Stimulated activated CD8-positive, alpha-beta memory T cell treated with anti-CD3 and anti-CD28 coated beads, Interleukin-7, amount 100 ng/mL, for 24 hours (primary cell): ENCODE measurements around the gene TRMO.
A peak's percentile ranks its signal among the peaks of the same experiment; 100 is the strongest.
"Not testable (repeated sequence)": the region's sequence is repeated elsewhere in the genome, so short reads cannot be mapped to it uniquely, and the experiment has no call there.

Experiments used
- DNase-seq: peaks from one replicate; pipeline ENCODE4 v3.0.0-alpha.2; 2020; ENCODE audit warnings: low read depth

The TRMO gene

GRCh38 chr9:97921959-97922724 lies at the start of gene TRMO:
TSS of gene TRMO (minus strand) at chr9:97922500. CDS start at chr9:97922493, 7 bp downstream.
- DNase-seq: peak; percentile 98

DNA sequence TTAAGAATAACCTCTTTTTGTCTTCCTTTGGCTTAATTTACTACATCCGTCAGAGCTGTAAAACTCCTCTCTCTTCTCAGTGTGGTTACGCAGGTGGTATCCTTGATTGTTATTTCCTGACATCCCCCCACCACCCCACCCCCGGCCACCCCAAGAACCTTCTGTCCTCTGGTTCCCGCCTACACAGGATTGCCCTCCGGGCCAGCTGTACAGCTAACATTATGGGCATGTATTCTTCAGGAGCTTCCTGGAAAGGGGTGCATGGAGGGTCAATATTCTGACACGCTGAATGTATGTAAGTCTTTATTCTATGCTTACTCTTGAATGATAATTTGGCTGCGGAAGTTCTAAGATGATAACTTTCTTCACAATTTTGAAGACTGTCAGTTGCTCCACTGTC lies 47.9 kb upstream of the TRMO start:
- DNase-seq: no peak

DNA sequence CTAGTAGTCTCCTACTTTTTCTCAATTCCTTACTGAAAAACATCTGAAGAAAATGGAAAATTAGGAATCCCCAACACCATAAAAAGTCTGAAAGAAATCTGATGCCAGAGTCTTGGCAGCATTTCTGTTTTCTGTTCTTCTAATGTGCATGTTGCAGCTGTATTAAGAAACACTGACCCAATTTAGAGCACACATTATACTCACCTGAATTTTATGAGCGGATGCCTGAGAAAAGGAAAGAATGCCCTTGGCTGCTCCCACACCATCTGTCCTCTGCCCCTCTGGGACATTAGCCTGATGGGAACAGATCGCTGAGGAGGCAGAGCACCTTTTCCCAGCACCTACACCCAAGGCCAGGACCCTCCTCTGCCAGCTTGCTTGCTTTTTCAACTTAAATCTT lies 46.7 kb upstream of the TRMO start:
- no peak for DNase-seq

DNA sequence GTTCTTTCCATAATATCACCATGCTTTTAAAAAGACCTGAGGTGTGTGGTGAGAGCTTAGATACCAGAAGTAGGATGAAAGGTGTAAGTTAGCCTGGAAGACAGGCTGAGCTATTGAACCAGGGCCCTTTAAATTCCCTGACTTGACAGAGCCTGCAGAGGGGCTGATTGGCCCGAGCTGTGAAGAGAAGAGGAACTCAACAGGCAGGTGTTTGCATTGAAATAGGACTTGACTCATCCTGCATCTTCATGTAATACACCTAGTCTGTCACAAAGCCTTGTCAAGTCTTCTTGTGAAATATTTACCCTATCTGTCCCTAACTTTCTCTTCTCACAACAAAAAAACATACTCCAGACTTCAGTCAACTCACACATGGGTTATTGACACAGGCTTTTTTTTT lies 44.2 kb upstream of the TRMO start:
- no peak for DNase-seq

DNA sequence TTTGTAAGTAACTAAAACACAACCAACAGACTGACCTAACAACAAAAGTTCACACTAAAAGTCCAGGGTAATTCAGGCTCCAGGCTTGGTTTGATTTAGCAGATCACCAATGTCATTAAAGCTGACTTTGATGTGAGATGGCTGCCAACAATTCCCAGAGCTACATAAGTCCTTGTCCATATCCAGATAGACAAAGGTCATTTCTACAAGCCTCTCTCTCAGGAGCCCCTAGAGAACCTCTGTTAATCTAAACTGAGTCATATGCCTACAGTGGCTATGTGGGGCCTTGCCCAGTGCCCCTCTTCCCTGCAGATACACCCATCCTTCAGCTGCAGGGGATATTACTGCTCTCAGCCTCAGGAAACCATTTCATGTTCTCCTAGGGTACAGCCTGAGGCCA lies 42.6 kb upstream of the TRMO start:
- DNase-seq: no peak

- no peak for DNase-seq
These were observed 40.9 kb upstream of the TRMO start for GRCh38 chr9:97963232-97963631.

DNA sequence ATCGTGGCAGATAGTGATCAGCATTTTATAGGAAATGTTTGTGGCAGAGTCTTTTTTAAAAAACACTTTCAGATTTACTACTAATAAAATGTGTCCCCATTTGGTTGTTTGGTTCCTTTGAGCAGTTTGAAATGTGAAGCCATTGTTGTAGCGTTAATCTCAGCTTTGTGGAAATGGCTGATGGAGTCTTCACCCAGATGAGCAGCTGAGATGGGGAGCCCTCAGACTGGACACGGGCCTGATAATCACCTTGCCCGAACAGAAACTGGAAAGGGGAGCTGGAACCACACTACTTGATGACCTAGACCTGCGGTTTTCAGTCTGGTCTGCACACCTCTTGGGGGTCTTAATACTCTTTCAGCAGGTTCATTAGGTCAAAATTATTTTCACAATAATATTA lies 40.3 kb upstream of the TRMO start:
- DNase-seq: no peak

- DNase-seq: no peak
These were observed 39.8 kb upstream of the TRMO start for GRCh38 chr9:97962136-97962535.

GRCh38 chr9:97961361-97961760 lies 39.1 kb upstream of the TRMO start:
- DNase-seq: no peak

- DNase-seq: not testable (repeated sequence)
These were observed 38.5 kb upstream of the TRMO start for GRCh38 chr9:97960678-97961328.

GRCh38 chr9:97959585-97959984 lies 37.3 kb upstream of the TRMO start:
- DNase-seq: no peak

- no peak for DNase-seq
These were observed 36.7 kb upstream of the TRMO start for GRCh38 chr9:97958812-97959511.

GRCh38 chr9:97956331-97956730 lies 34.0 kb upstream of the TRMO start:
- no peak for DNase-seq

DNA sequence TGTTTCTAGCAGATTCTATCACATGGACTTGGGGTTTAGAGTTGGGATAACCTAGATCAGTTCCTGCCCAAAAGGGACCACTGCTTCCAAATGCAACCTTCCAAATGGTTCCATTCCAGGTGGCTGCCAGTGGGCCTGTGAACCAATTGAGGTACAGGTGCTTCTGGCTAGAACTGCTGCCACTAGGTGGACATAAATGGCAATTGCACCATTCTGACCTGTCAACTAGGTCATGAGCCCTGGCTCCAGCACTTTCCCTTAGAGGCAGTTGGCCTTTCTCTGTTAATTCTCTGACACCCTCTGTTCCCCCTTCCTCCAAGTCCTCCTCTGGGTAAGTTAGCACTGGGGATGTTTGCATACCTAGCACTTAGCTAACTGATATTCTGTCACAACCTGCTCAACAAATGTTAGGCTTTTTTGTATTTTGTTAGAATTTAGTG lies 32.3 kb upstream of the TRMO start:
- DNase-seq: no peak

- not testable (repeated sequence) for DNase-seq
These were observed 28.6 kb upstream of the TRMO start for GRCh38 chr9:97950873-97951272.

DNA sequence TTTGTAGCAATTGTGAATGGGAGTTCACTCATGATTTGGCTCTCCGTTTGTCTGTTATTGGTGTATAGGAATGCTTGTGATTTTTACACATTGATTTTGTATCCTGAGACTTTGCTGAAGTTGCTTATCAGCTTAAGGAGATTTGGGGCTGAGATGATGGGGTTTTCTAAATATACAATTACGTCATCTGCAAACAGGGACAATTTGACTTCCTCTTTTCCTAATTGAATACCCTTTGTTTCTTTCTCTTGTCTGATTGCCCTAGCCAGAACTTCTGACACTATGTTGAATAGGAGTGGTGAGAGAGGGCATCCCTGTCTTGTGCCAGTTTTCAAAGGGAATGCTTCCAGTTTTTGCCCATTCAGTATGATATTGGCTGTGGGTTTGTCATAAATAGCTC lies 24.8 kb upstream of the TRMO start:
- DNase-seq: not testable (repeated sequence)

DNA sequence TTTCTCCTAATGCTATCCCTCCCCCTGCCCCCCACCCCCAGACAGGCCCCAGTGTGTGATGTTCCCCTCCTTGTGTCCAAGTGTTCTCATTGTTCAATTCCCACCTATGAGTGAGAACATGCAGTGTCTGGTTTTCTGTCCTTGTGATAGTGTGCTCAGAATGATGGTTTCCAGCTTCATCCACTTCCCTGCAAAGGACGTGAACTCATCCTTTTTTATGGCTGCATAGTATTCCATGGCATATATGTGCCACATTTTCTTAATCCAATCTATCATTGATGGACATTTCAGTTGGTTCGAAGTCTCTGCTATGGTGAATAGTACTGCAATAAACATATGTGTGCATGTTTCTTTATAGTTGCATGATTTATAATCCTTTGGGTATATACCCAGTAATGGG lies 23.2 kb upstream of the TRMO start:
- DNase-seq: not testable (repeated sequence)

DNA sequence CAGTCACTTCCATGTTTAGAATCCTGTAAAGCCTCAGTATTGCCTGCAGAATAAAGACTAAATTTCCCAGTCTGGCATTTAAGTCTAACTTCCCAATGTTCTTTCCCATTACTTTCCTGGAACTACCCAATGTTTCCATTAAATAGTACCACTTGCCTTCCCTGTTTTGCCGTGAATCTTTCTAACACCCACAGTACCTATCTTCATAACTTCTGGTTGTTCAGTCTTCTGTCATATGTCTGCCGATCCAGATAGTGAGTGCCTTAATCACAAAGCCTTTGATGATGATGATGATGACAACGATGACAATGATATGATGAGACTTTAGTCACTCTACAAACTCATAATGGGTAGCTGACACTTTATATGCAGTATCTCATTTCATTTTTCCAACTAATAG lies 22.3 kb upstream of the TRMO start:
- no peak for DNase-seq

GRCh38 chr9:97943308-97943855 lies 21.1 kb upstream of the TRMO start:
- DNase-seq: no peak

DNA sequence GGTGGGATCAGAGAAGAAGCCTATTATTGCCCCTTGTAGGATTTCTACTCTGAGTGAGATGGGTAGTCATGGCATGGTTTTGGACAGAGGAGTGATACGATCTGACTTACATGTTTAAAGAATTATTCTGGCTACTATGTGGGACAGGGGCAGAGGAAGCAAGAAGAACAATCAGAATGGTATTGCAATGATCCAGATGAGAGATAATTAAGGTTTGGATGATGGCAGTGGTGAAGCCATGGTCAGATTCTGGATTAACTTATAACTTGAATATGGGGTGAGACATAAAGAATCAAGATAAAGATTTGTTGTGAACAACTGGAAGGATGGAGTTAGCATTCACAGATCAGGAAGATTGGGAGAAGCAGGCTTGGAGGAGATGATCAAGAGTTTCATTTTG lies 19.0 kb upstream of the TRMO start:
- DNase-seq: no peak

DNA sequence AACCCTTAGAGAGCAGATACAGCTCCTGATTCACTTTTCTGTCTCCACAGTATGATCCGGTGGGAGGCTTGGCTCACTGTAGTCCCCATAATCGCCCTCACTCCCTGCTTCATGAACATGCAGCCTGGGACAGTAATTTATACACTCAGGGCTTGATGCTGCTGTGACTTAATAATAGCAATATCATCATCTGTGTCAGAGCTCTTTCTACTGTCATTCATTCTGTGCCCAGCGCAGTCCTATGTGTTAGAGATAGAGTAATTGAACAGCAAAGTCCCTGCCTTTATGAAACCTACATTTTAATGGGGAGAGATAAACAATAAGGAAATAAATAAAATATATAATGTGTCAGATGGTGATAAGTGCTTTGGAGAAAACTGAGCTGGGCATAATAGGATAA lies 18.4 kb upstream of the TRMO start:
- no peak for DNase-seq

- no peak for DNase-seq
These were observed 17.9 kb upstream of the TRMO start for GRCh38 chr9:97940233-97940632.
